ENCODE results near the gene SLC48A1. TPM values are rescaled to one million over a fixed set of nuclear protein-coding genes. Genes with fewer than 3 reads are reported as not detected.
A peak's percentile ranks its signal among the peaks of the same experiment; 100 is the strongest.

Gene SLC48A1
- total and polyA plus RNA-seq, 12 donors, result 12.6 to 31.9 (median 22.1) TPM

GRCh38 chr12:47819896-47820630 is 47.0 kb downstream of the SLC48A1 start, which contains the start of gene HDAC7:
TSS of gene HDAC7 (minus strand) at chr12:47819903. CDS start at chr12:47819785, 118 bp downstream.
- Histone ChIP-seq H3K4me3 (peak within 1 kb of the TSS; percentile 61 to 91 (median 83)), H3K27ac (peak within 1 kb of the TSS; percentile 94 to 100 (median 99)), H3K9me3 (no peaks in the 10 kb centered on the region), H3K27me3 (no peaks in the 10 kb centered on the region), H3K36me3 (peaks cover 0 to 13% (median 0%) of the 10 kb centered on the region in 9 donors), H3K4me1 (peaks cover 28 to 90% (median 84%) of the 10 kb centered on the region in 9 donors)
- DNase-seq, result peak; percentile 92 to 93
- intact Hi-C loops (cut with DNase I), result loop anchor here in 2 of 10 donors (1.0 to 5.0 kb wide), 4 partner anchors 17 to 103 kb away; no protein-coding TSS in a partner anchor
- WGBS, 2 donors, result 0 to 1% methylated on average over 39 to 58 of the region's 58 CpGs
- TF ChIP-seq, protein P1, sequence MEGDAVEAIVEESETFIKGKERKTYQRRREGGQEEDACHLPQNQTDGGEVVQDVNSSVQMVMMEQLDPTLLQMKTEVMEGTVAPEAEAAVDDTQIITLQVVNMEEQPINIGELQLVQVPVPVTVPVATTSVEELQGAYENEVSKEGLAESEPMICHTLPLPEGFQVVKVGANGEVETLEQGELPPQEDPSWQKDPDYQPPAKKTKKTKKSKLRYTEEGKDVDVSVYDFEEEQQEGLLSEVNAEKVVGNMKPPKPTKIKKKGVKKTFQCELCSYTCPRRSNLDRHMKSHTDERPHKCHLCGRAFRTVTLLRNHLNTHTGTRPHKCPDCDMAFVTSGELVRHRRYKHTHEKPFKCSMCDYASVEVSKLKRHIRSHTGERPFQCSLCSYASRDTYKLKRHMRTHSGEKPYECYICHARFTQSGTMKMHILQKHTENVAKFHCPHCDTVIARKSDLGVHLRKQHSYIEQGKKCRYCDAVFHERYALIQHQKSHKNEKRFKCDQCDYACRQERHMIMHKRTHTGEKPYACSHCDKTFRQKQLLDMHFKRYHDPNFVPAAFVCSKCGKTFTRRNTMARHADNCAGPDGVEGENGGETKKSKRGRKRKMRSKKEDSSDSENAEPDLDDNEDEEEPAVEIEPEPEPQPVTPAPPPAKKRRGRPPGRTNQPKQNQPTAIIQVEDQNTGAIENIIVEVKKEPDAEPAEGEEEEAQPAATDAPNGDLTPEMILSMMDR (IDR thresholded peaks at IDR 0.05), result peak in 1 of 9 donors; percentile 9
- ATAC-seq, result peak; percentile 51 to 81 (median 72)

DNA sequence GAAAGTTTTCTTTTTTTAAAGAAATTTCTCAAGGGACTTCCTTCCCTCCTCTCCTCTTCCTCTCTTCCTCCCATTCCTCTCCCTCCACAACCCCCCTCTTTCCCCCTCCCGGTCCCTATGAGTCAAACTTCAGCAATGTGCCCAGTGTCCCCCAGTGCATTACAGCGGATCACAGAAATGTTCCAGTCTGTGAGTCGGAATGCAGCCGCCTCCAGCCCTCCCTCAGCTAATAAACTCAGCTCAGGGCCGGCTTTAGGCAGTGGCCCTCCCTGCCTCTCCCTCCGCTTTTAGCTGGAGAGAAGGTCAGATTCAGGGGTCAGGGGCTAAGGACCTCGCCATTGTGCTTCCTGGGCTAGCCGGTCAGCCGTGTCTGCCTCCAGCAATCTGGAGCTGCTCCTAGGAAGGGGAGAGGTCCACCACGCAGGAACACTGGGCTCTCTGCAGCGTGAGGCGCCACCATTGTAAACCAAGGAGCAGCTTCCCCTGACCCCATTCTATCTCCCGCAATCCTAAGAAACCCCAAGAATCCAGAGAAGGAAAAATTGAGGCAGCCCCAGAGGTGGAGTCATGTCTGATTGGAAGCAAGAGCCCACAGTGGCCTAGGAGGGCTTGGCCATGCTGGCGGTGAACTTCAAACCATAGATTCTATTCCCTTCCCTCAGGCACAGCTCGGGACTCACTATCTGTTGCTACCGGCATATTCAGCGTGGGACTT is 47.8 kb downstream of the SLC48A1 start:
- H3K4me1 ChIP-seq, result peaks cover 28 to 90% (median 85%) of the 10 kb centered on the region in 9 donors
- peak; percentile 69 to 85 (median 82) for ATAC-seq
- H3K9me3 ChIP-seq, result no peaks in the 10 kb centered on the region
- WGBS, 2 donors, result 24 to 31% methylated on average over 17 of the region's 17 CpGs
- peak; percentile 74 to 92 for DNase-seq
- intact Hi-C loops (cut with DNase I), result loop anchor here in 1 of 10 donors (5.0 kb wide), 1 partner anchor 103 kb away; no protein-coding TSS in a partner anchor
- H3K27me3 ChIP-seq, result no peaks in the 10 kb centered on the region
- H3K36me3 ChIP-seq, result peaks cover 0 to 11% (median 0%) of the 10 kb centered on the region in 9 donors
- peak overlapping the region; percentile 12 to 91 (median 83) for H3K4me3 ChIP-seq
- TF ChIP-seq, protein P1 (IDR thresholded peaks at IDR 0.05), result no peak
- H3K27ac ChIP-seq, result peak overlapping the region; percentile 94 to 100 (median 99)

GRCh38 chr12:47821346-47821706 is 48.3 kb downstream of the SLC48A1 start:
- TF ChIP-seq, protein P1 (IDR thresholded peaks at IDR 0.05), result no peak
- 61 to 84% methylated on average over 4 of the region's 4 CpGs for WGBS, 2 donors
- Histone ChIP-seq H3K9me3 (no peaks in the 10 kb centered on the region), H3K27me3 (no peaks in the 10 kb centered on the region), H3K4me3 (peak overlapping the region in 4 of 10 donors; percentile 61 to 87 (median 82)), H3K36me3 (peaks cover 0 to 11% (median 0%) of the 10 kb centered on the region in 9 donors), H3K4me1 (peaks cover 23 to 90% (median 85%) of the 10 kb centered on the region in 9 donors), H3K27ac (peak overlapping the region; percentile 94 to 100 (median 99))
- no peak for DNase-seq
- intact Hi-C loops (cut with DNase I), result loop anchor here in 1 of 10 donors (5.0 kb wide), 1 partner anchor 104 kb away; no protein-coding TSS in a partner anchor
- ATAC-seq, result no peak

- DNase-seq (no peak), ATAC-seq (no peak)
- WGBS, 2 donors, result 42 to 56% methylated on average over 2 of the region's 2 CpGs
- peaks cover 17 to 90% (median 81%) of the 10 kb centered on the region in 9 donors for H3K4me1 ChIP-seq
- H3K27me3 ChIP-seq, result no peaks in the 10 kb centered on the region
- TF ChIP-seq, protein P1 (IDR thresholded peaks at IDR 0.05), result no peak
- intact Hi-C loops (cut with DNase I), result loop anchor here in 1 of 10 donors (5.0 kb wide), 1 partner anchor 105 kb away; no protein-coding TSS in a partner anchor
- H3K4me3 ChIP-seq, result no peak overlapping the region
- H3K9me3 ChIP-seq, result no peaks in the 10 kb centered on the region
- H3K36me3 ChIP-seq, result peaks cover 0 to 11% (median 0%) of the 10 kb centered on the region in 9 donors
- H3K27ac ChIP-seq, result peak overlapping the region; percentile 94 to 100 (median 99)
Observed at GRCh38 chr12:47822401-47822800, 49.4 kb downstream of the SLC48A1 start.

All from heart right ventricle (tissue), 16 donors.